GM06990 (cell line): ENCODE results near the gene MRPL42.
"Not testable (repeated sequence)": the region's sequence is repeated elsewhere in the genome, so short reads cannot be mapped to it uniquely, and the experiment has no call there.

Experiments
- DNase-seq: peaks from one replicate; pipeline ENCODE4 v3.0.0-alpha.2; 2011; ENCODE audit not compliant: insufficient read length; ENCODE audit errors: extremely low read depth
- H3K27me3 ChIP-seq: replicated peaks from 2 replicates; pipeline ENCODE4 v1.6.0; 2011; ENCODE audit warnings: low read length; ENCODE audit not compliant: control insufficient read depth, insufficient read depth
- H3K36me3 ChIP-seq: 2 replicates; pipeline ENCODE4 v1.5.1; 2011; ENCODE audit warnings: low read length; ENCODE audit not compliant: control insufficient read depth, insufficient read depth
- H3K4me3 ChIP-seq: replicated peaks from 2 replicates; pipeline ENCODE4 v1.5.1; 2011; ENCODE audit warnings: low read depth, mild to moderate bottlenecking, control low read depth, low read length
- CTCF ChIP-seq: IDR thresholded peaks from 2 replicates; pipeline ENCODE4 v1.5.1; 2011; ENCODE audit warnings: low read length, control low read depth, mild to moderate bottlenecking, inconsistent platforms; ENCODE audit not compliant: insufficient read depth, poor library complexity, severe bottlenecking

Gene MRPL42

DNA sequence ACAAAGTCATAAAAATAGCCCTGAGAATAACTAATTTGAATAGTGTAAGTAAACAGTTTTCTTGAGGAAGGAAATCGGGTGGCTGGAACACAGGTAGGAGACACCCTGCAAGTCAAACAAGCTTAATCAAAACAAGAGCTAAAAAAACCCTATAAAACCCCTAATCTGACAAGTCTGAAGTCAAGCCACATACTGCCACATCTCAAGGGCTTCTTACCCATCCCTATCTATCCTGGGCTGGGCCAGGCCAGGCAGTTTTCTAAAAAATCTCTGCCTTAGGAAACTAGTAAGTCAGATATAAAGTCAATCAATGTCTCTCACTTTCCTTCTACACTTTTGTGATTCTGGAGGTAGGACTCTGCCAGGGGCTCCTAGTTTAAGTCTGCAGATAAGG is 40.9 kb upstream of the MRPL42 start:
- Histone ChIP-seq H3K27me3 (no peaks in the 10 kb centered on the region), H3K4me3 (peak overlapping the region; percentile 31), H3K36me3 (no peaks in the 10 kb centered on the region)
- no peak for TF ChIP-seq CTCF
- DNase-seq = no peak

DNA sequence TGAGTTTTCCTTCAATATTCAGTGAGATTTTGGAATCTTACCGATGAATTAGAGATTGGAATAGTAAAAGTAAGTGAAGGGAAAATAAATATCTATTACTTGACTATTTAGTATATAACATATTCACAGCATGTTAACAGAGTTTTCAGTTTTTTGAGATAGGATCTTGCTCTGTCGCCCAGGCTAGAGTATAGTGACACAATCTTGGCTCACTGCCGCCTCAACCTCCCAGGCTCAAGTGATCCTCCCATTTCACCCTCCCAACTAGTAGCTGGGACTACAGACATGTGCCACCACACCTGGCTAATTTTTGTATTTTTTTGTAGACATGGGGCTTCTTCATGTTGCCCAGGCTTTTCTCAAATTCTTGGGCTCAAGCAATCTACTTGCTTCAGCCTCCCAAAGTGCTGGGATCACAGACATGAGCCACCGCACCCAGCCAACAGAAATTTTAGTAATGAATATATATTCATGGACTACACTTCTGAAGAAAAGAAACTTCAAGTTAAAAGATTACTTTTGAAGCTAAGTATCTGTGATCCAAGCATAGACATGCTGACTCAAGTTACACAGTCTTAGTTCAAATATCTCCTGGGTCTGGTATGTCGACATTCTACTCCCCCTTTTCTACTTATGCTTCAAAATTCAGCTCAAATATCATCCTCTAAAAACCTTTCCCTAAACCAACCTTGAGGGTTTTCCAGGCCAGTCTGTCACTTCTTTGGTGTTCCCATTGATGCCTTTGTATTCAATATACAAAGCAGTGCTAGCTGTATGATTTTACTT is 39.3 kb upstream of the MRPL42 start:
- no peak for TF ChIP-seq CTCF
- no peak overlapping the region for H3K4me3 ChIP-seq

DNA sequence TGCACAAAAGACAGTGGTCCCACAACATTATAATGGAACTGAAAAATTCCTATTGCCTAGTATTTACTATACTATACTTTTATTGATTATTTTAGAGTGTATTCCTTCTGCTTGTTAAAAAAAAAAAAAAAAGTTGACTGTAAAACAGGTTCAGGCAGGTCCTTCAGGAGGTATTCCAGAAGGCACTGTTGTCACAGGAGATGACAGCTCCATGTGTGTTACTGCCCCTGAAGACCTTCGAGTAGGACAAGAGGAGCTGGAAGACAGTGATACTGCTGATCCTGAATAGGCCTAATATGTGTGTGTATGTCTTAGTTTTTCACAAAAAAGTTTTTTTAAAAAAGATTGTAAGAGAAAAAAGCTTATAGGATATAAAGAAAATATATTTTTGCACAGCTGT is 37.9 kb upstream of the MRPL42 start:
- H3K27me3 ChIP-seq = no peaks in the 10 kb centered on the region
- no peak for TF ChIP-seq CTCF
- H3K36me3 ChIP-seq = no peaks in the 10 kb centered on the region
- no peak for DNase-seq
- no peak overlapping the region for H3K4me3 ChIP-seq

More for the DNA sequence above, 39.3 kb upstream of the MRPL42 start:
- no peaks in the 10 kb centered on the region for H3K36me3 ChIP-seq
- DNase-seq = no peak
- H3K27me3 ChIP-seq = no peaks in the 10 kb centered on the region

- DNase-seq = no peak
- Histone ChIP-seq H3K36me3 (no peaks in the 10 kb centered on the region), H3K27me3 (no peaks in the 10 kb centered on the region), H3K4me3 (no peak overlapping the region)
- no peak for TF ChIP-seq CTCF
Measured at GRCh38 chr12:93429852-93430251, 37.5 kb upstream of the MRPL42 start.

DNA sequence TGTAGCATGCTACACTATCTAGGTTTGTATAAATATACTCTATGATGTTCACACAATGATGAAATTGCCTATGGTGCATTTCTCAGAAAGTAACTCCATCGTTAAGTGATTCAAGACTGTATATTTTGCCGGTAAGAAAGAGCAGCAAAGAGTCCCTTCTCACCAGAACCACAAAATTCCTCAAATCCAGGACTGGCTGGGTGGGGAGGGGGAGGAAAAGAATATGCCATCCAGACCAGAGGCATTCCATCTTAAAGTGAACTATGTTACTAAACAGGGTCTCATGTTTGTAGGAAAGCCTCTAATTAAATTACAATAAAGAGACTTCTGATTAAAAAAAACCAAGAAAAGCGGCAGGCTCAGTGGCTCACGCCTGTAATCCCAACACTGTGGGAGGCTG is 37.0 kb upstream of the MRPL42 start:
- H3K36me3 ChIP-seq = no peaks in the 10 kb centered on the region
- H3K4me3 ChIP-seq = no peak overlapping the region
- no peaks in the 10 kb centered on the region for H3K27me3 ChIP-seq
- DNase-seq = no peak
- no peak for TF ChIP-seq CTCF

GRCh38 chr12:93432031-93432430 is 35.3 kb upstream of the MRPL42 start:
- not testable (repeated sequence) for H3K36me3 ChIP-seq, DNase-seq, H3K27me3 ChIP-seq, H3K4me3 ChIP-seq
